SKM-1 (cell line): Measurements from ENCODE around the gene KLHL10.

Experiments used
- DNase-seq: peaks from one replicate; lab custom pipeline; 2025; ENCODE audit not compliant: unreplicated experiment; lab: John Stamatoyannopoulos, UW

KLHL10 gene

DNA sequence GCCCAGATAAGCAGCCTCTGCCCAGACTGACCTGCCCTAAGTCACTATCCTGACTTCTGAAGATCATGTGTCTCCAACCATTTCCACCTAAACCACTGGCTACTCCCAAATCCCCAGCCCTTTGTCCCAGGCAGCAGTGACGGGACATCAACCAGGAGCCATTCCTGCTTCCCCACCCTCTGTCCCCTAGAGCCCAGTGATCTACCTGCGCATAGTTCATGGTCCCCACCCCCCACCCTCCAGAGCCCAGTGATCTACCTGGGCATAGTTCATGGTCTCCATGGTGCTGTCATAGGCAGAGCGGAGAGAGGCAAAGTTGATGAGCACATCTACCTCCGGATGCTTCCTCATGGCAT lies 54.4 kb downstream of the KLHL10 start:
- no peak for DNase-seq

- no peak for DNase-seq
Observed at GRCh38 chr17:41893384-41893783, 55.8 kb downstream of the KLHL10 start.

- no peak for DNase-seq
Observed at GRCh38 chr17:41894791-41895331, 57.2 kb downstream of the KLHL10 start.

DNA sequence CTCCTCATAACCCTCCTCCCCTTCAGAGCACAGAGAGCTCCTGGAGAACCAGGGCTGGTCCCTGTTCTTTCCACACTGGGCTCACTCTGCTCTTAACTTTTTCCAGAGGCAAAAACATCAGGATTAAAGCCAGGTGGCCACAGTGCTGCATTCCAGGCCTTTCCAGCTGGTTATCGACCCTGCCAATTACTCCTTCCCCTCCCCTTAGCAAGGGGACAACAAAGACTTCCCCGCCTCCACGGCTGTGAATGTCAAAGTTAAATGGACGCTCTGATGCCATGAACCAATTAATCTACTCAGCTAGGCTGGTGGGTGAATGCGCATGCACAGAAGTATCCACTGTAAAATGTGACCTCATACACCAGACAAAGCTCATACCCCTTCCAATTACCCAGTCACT lies 58.0 kb downstream of the KLHL10 start:
- DNase-seq, result no peak

- no peak for DNase-seq
Observed at GRCh38 chr17:41896726-41897125, 59.1 kb downstream of the KLHL10 start.
